Ectodermal cell (in vitro differentiated cells): ENCODE measurements around the gene KCNQ1.

Experiments used
- H3K27ac ChIP-seq: 2 replicates; pipeline ENCODE4 v1.7.0; 2013; ENCODE audit warnings: mild to moderate bottlenecking, low read depth, low read length; ENCODE audit not compliant: insufficient read depth, poor library complexity, severe bottlenecking
- H3K27me3 ChIP-seq: 2 replicates; pipeline ENCODE4 v1.7.0; 2013; ENCODE audit warnings: mild to moderate bottlenecking, low read length; ENCODE audit not compliant: insufficient read depth, control insufficient read depth, poor library complexity, severe bottlenecking
- H3K36me3 ChIP-seq: one replicate; pipeline ENCODE4 v1.7.0; 2013; ENCODE audit warnings: low read length; ENCODE audit not compliant: control insufficient read depth, insufficient read depth
- H3K4me1 ChIP-seq: one replicate; pipeline ENCODE4 v1.7.0; 2013; ENCODE audit warnings: low read length; ENCODE audit not compliant: control insufficient read depth, insufficient read depth
- H3K4me3 ChIP-seq: 2 replicates; pipeline ENCODE4 v1.7.0; 2013; ENCODE audit warnings: low read depth, low read length, control low read depth; ENCODE audit not compliant: insufficient read depth
- H3K9me3 ChIP-seq: 2 replicates; pipeline ENCODE4 v1.7.0; 2013; ENCODE audit warnings: mild to moderate bottlenecking, low read length, moderate library complexity; ENCODE audit not compliant: control insufficient read depth
- WGBS, 2 experiments: methylation state at CpG; one replicate each; pipeline ENCODE4 v1.1.7; 2013; ENCODE audit warnings: missing lambda C conversion rate in 2 of 2; 5-methylcytosine and 5-hydroxymethylcytosine counted together

Gene KCNQ1

DNA sequence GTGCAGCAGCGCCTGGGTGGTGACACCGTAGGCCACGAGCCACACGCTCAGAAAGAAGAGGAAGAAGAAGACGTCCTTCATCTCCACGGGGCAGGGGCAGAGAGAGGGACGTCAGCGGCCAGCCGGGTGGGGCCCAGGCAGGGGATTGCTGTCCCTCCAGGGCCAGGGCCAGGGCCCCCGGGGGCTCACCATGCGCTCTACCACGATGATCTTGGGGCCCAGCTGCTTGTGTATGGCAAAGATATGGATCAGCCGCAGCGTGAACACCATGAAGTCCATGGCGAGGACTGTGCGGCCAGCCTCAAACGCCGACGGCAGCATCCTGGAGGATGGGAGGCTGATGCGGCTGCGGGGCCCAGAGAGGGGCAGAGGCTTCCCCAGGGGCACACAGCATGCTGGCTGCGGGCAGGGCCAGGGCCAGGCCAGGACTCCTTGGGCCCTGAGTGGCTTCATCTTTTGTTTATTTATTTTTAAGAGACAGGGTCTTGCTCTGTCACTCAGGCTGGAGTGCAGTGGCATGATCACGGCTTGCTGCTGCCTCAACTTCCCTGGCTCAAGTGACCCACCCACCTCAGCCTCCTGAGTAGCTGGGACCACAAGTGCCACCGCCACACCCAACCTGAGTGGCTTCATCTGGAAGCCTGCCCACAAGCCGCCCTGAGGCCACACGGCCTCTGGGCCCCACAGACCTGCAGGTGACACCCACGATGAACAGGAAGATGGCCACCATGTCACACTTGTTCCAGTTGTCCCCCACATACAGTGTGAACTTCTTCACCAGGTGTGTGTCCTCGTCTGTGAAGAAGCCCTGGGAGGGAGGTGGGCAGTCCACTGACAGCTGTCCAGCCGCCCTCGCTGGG, 33.1 kb upstream of the KCNQ1 start:
- Histone ChIP-seq H3K27me3 (no peaks in the 10 kb centered on the region), H3K9me3 (no peaks in the 10 kb centered on the region), H3K27ac (no peak overlapping the region), H3K36me3 (no peaks in the 10 kb centered on the region), H3K4me3 (no peak overlapping the region), H3K4me1 (no peaks in the 10 kb centered on the region)
- 93 to 94% methylated on average over 30 of the region's 30 CpGs for WGBS, 2 experiments

DNA sequence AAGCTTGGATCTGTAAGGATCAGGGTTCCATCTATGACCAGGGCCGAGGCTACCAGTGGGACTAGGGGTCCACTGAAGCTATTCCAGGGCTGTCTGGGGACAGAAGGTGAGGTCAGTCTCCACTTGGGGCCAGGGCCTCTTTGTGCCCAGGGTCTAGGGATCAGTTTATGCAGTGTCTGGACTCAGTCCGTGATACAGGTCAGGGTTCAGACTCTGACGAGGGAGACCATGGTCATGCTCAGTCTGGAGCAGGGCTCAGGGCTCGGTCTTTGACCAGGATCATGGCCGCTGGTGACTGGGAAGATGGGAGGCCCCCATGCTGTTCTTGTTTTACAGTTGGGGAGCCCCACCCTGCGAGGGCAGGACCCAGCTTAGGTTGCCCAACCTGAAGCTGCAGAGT, 32.5 kb upstream of the KCNQ1 start:
- no peaks in the 10 kb centered on the region for H3K36me3 ChIP-seq
- no peaks in the 10 kb centered on the region for H3K4me1 ChIP-seq
- H3K27me3 ChIP-seq = no peaks in the 10 kb centered on the region
- no peaks in the 10 kb centered on the region for H3K9me3 ChIP-seq
- H3K4me3 ChIP-seq = no peak overlapping the region
- WGBS, 2 experiments = 92 to 93% methylated on average over 6 of the region's 6 CpGs
- no peak overlapping the region for H3K27ac ChIP-seq

DNA sequence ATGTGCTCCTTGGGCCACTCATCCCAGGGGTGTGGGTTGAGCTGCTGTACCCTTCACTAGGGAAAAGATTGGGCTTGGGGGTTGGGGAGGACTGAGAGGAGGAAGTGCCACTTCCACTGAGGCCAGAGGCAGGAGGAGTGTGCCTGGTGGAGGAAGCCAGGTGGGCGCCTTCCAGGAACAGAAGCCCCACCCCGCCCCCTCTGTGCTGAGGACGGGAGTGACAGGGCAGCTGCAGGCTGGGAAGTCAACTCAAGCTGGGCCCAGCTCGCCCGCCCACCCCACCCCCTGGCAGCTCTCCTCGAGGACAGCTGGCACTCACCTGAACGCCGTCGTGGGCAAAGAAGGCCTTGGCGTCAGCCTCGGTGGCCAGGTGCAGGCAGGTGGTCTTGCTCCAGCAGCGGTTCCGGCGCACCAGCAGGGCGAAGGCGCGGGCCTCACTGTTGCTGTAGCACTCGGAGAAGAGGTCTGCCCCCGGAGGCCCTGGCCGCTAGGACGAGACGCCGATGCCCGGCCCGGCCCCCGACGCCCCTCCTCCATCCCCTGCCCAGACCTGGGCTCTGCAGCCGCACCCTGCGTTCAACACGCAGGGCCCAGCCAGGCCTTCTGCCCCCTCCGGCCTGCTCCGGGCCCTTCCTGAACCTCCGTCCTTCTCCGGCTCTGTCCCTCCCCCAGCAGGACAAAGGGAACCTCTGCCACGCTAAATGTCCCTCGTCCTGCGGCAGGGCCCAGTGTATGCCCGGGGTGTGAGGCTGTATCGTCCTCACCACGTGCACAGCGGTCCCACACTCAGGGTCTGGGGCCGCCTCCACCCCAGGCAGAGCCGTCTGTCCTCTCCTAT, 30.8 kb upstream of the KCNQ1 start:
- Histone ChIP-seq H3K4me3 (no peak overlapping the region), H3K27me3 (no peaks in the 10 kb centered on the region), H3K36me3 (no peaks in the 10 kb centered on the region), H3K4me1 (no peaks in the 10 kb centered on the region), H3K27ac (no peak overlapping the region), H3K9me3 (no peaks in the 10 kb centered on the region)
- whole genome bisulfite sequencing, 2 experiments = 91 to 92% methylated on average over 43 of the region's 43 CpGs

DNA sequence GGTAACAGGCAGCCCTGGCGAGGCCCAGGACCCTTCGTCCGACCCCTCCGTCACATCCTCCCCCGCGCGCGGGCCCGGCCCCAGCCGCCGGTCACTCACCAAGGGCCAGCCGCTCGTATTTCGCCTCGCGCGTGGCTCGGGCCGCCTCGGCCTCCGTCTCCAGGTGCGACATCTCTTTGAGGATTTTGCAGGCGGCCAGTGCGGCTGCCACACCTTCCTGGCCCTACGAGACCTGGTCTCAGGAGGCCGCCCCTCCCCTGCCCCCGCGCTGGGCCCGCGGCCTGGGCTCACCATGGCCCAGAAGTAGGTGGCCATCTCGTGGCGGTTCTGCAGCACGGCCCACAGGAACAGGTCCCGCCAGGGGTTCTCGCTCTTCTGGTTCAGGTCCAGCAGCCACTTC, 30.2 kb upstream of the KCNQ1 start:
- Histone ChIP-seq H3K27me3 (no peaks in the 10 kb centered on the region), H3K9me3 (no peaks in the 10 kb centered on the region), H3K4me1 (no peaks in the 10 kb centered on the region), H3K27ac (no peak overlapping the region), H3K36me3 (no peaks in the 10 kb centered on the region), H3K4me3 (no peak overlapping the region)
- WGBS, 2 experiments = 89 to 90% methylated on average over 35 of the region's 35 CpGs

DNA sequence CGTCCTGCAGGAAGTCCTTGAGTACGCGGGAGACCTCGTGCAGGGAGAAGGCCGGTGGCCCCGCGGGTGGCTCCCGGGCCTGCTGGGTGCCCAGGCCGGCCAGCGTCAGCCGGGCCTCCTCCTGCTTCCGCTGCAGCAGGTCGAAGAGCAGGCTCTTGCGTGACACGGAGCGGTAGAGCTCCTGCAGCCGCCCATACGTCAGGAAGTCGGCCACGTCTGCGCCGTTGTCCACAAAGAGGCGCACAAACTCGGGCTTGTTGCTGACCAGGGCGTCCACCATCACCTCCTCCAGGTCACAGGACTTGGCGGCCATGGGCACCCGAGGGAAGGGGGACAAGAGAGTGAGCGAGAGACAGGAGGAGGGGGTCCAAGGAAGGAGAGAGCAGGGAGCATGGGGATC, 29.6 kb upstream of the KCNQ1 start:
- 94 to 95% methylated on average over 28 of the region's 28 CpGs for WGBS, 2 experiments

DNA sequence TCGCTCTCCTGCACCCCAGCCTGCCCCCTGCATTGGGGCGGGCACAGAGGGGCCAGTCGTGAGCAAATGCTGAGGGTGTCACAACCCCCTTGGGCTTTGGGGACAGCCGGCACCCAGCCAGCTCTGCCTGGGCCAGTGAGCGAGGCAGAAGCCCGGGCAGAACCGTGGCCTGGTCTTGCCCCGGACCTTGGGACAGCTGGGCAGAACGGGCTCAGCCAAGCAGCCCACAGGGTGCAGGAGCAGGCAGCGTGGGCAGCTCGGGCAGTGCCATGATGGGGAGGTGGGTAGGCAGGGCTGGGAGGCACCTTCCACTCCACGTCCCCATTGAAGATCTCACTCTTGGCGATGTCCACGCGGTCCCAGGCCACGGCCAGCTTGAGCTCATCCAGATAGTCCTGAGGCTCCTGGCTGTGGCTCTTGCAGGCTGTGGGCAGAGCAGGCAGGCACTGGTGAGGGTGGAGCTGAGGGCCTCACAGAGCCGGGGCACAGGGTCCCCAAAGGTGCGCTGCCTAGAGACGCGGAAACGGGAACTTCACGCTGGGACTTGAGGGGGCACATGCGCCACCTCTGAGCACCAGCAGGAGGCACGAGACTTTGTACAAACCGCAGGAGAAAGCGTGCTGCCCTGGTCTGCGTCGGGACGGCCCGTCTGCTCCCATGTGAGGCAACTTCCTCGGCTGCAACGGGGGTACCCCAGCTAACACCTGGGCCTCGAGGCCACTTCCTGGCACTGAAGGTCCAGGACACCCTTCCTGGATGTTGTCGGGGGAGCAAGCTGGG, 29.0 kb upstream of the KCNQ1 start:
- no peaks in the 10 kb centered on the region for H3K4me1 ChIP-seq
- no peak overlapping the region for H3K27ac ChIP-seq
- no peaks in the 10 kb centered on the region for H3K36me3 ChIP-seq
- WGBS, 2 experiments = 92% methylated on average over 34 of the region's 34 CpGs
- H3K4me3 ChIP-seq = no peak overlapping the region
- no peaks in the 10 kb centered on the region for H3K27me3 ChIP-seq
- H3K9me3 ChIP-seq = no peaks in the 10 kb centered on the region

More for the DNA sequence above, 29.6 kb upstream of the KCNQ1 start:
- H3K4me3 ChIP-seq = no peak overlapping the region
- no peak overlapping the region for H3K27ac ChIP-seq
- H3K36me3 ChIP-seq = no peaks in the 10 kb centered on the region
- no peaks in the 10 kb centered on the region for H3K27me3 ChIP-seq
- no peaks in the 10 kb centered on the region for H3K9me3 ChIP-seq
- H3K4me1 ChIP-seq = no peaks in the 10 kb centered on the region

DNA sequence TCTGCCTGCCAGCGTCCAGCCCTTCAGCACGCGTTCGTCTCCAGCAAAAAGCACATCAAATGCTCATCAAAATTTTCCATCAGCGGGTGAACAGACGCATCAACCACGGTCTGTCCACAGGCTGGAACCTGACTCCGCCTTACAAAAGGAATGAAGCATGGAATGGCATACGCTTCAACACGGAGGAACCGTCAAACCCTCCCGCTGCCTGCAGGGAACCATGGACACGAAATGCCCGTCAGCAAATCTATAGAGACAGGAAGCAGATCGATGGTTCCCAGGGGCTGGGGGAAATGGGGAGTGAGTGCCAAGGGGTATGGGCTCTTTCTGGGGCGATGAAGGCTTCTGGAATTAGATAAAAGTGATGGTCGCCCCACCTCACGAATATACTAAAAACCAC, 28.0 kb upstream of the KCNQ1 start:
- no peaks in the 10 kb centered on the region for H3K27me3 ChIP-seq
- H3K36me3 ChIP-seq = no peaks in the 10 kb centered on the region
- 90 to 92% methylated on average over 18 of the region's 18 CpGs for WGBS, 2 experiments
- H3K4me1 ChIP-seq = no peaks in the 10 kb centered on the region
- H3K9me3 ChIP-seq = no peaks in the 10 kb centered on the region
- H3K27ac ChIP-seq = no peak overlapping the region
- no peak overlapping the region for H3K4me3 ChIP-seq

DNA sequence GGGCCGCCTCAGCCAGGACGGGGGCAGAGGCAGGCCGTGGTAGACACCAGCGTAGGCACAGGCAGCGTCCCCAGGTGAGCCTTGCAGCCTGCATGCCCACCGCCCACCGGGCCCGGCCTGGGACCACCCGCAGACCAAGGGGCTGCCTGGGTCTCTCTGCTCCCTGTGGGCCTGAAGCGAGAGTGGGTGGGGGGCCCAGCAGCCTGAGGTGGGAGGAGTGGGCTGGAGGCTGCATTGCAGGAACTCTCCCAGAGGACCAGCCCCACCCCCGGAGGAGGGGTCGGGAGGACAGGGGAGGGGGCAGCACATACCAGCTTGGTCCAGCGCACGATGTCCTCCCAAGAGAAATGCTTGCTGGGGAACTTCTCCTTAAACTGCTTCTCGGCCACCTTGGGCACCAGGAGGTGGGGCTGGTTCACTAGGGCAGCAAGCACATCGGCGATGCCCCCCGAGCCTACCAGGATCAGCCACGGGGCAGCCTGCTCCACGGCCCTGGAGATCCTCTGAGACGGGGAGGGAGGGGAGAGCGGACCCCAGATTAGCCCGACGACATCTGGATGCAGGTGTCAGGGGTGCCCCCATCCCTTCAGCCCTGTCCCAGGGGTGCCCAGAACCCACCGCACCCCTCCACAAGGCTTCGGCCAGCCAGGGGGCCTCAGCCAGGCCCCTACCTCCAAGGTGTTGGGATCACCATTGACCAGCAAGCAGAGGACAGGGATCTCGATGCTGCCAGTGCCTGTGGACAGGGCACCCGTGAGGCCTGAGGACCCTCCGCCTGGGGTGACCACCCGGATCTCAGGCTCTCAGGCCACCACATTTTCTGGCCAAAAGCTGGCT, 26.7 kb upstream of the KCNQ1 start:
- no peaks in the 10 kb centered on the region for H3K36me3 ChIP-seq
- no peak overlapping the region for H3K27ac ChIP-seq
- WGBS, 2 experiments = 90 to 91% methylated on average over 30 of the region's 30 CpGs
- H3K4me3 ChIP-seq = no peak overlapping the region
- no peaks in the 10 kb centered on the region for H3K27me3 ChIP-seq
- no peaks in the 10 kb centered on the region for H3K9me3 ChIP-seq
- no peaks in the 10 kb centered on the region for H3K4me1 ChIP-seq

DNA sequence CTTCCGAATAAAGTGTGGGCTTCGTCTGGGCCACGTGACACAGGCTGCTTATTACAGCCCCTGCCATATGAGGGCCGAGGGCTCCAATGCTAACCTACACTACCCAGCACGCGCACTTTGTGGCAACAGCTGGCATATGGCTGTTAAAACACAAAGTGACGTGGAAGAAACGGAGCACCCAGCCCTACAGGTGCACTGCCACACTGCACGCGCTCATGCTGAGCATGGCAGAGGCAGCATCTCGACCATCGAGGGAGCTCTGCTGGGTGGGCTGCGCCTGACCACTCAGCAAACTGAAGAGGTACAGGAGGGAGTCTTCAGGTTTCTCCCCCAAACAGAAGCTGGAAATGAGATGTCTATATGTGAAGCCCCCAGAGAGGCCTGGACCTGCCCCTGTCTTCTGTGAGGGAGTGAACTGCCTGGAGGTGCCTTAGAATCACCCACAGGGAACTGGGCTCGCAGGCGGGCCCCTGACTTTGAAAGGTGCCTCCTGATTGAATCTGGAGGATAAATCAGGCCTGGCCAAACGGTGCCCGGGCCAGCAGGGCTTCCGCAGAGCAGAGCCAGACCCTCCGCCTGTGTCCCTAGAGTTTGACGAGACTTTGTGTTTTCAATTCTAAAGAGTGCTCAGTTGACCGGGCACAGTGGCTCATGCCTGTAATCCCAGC, 26.0 kb upstream of the KCNQ1 start:
- Histone ChIP-seq H3K27me3 (no peaks in the 10 kb centered on the region), H3K4me3 (no peak overlapping the region), H3K9me3 (no peaks in the 10 kb centered on the region), H3K4me1 (no peaks in the 10 kb centered on the region), H3K27ac (no peak overlapping the region), H3K36me3 (no peaks in the 10 kb centered on the region)
- WGBS, 2 experiments = 89% methylated on average over 21 of the region's 21 CpGs
